ENCODE data around the gene CLEC3B.
"Not testable (repeated sequence)": the region's sequence is repeated elsewhere in the genome, so short reads cannot be mapped to it uniquely, and the experiment has no call there.

CLEC3B gene, protein sequence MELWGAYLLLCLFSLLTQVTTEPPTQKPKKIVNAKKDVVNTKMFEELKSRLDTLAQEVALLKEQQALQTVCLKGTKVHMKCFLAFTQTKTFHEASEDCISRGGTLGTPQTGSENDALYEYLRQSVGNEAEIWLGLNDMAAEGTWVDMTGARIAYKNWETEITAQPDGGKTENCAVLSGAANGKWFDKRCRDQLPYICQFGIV

GRCh38 chr3:45026038-45026437 lies at the start of gene CLEC3B:
TSS of gene CLEC3B (plus strand) at chr3:45026303. CDS start at chr3:45026363, 60 bp downstream.
- in situ Hi-C loops (cut with MboI; ENCODE audit: low sequenced_read_pairs), result loop anchor here (25.0 kb wide), 1 partner anchor 636 kb away; no protein-coding TSS in a partner anchor

GRCh38 chr3:44981220-44981619 lies 44.9 kb upstream of the CLEC3B start:
- in situ Hi-C loops (cut with MboI; ENCODE audit: low sequenced_read_pairs), result no loop called here

GRCh38 chr3:44981751-44982150 lies 44.4 kb upstream of the CLEC3B start:
- in situ Hi-C loops (cut with MboI; ENCODE audit: low sequenced_read_pairs), result no loop called here

GRCh38 chr3:44982817-44983216 lies 43.3 kb upstream of the CLEC3B start:
- in situ Hi-C loops (cut with MboI; ENCODE audit: low sequenced_read_pairs), result no loop called here

GRCh38 chr3:44983484-44983941 lies 42.6 kb upstream of the CLEC3B start:
- in situ Hi-C loops (cut with MboI; ENCODE audit: low sequenced_read_pairs), result no loop called here

DNA sequence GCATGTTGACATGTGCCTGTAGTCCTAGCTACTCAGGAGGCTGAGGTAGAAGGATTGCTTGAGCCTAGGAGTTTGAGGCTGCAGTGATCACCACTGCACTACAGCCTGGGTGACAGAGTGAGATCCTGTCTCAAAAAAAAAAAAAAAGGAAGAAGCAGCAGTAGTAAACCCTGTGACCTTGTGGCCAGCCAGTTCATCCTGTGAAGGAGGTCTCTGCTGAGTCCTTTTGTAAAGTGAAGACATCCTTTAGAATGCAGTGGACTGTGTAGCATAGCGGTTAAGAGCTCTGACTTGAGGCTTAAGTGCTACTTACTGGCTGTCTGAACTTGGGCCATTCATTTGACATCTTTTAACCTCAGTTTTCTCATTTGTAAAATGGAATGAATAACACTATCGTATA lies 41.8 kb upstream of the CLEC3B start:
- in situ Hi-C loops (cut with MboI; ENCODE audit: low sequenced_read_pairs), result no loop called here

GRCh38 chr3:44986330-44986729 lies 39.8 kb upstream of the CLEC3B start:
- in situ Hi-C loops (cut with MboI; ENCODE audit: low sequenced_read_pairs), result not testable (repeated sequence)

DNA sequence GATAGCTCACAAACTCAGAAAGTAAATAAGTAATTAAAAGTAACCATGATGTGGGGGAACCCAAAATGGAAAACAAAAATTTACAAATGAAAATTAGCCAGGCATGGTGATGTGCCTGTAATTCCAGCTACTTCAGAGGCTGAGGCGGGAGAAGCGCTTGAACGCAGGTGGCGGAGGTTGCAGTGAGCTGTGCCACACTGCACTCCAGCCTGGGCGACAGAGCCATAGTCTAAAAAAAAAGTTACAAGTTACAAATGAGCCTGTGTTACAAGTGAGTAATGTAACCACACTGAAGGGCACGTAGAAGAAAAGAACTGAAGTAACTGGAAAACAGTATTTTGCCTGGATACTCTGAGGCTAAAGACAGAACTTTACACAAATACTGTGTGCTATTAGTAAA lies 38.8 kb upstream of the CLEC3B start:
- in situ Hi-C loops (cut with MboI; ENCODE audit: low sequenced_read_pairs), result no loop called here

- in situ Hi-C loops (cut with MboI; ENCODE audit: low sequenced_read_pairs), result no loop called here
Measured at GRCh38 chr3:44988073-44988472, 38.0 kb upstream of the CLEC3B start.

GRCh38 chr3:44989141-44989540 lies 37.0 kb upstream of the CLEC3B start:
- in situ Hi-C loops (cut with MboI; ENCODE audit: low sequenced_read_pairs), result no loop called here

DNA sequence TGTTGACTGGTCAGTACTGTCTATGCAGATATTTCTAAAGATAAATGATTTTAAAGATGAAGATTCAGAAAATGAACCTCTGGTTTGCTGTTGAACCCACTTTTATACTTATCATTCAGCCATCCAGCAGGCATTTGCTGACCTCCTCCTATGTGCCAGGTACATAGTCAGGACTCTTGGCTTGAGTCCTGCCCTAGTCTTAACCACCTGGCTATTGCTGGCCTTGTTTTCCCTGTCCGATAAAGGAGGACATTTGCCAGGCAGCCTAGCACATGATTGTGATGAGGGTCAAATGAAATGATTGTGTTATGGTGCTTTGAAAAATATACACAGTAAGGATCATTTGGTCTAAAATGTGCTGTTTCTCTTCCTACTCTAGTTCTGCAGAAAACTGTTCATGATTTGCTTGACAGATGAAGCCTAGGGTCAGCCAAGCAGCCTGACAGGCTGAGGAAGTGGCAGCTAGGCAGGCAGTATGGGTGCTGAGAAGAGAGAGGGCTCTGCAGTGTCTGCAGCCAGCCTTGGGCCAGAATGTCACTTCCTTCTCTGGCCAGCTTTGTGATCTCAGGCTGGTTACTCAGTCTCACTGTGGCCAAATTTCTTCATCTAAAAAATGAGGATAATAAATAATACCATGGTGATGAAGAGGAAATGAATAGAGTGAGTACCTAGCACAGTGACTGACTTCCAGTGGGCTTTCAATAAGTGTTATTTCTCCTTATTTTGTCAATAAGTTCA lies 36.3 kb upstream of the CLEC3B start:
- in situ Hi-C loops (cut with MboI; ENCODE audit: low sequenced_read_pairs), result no loop called here

- in situ Hi-C loops (cut with MboI; ENCODE audit: low sequenced_read_pairs), result no loop called here
Measured at GRCh38 chr3:44991326-44991725, 34.8 kb upstream of the CLEC3B start.

DNA sequence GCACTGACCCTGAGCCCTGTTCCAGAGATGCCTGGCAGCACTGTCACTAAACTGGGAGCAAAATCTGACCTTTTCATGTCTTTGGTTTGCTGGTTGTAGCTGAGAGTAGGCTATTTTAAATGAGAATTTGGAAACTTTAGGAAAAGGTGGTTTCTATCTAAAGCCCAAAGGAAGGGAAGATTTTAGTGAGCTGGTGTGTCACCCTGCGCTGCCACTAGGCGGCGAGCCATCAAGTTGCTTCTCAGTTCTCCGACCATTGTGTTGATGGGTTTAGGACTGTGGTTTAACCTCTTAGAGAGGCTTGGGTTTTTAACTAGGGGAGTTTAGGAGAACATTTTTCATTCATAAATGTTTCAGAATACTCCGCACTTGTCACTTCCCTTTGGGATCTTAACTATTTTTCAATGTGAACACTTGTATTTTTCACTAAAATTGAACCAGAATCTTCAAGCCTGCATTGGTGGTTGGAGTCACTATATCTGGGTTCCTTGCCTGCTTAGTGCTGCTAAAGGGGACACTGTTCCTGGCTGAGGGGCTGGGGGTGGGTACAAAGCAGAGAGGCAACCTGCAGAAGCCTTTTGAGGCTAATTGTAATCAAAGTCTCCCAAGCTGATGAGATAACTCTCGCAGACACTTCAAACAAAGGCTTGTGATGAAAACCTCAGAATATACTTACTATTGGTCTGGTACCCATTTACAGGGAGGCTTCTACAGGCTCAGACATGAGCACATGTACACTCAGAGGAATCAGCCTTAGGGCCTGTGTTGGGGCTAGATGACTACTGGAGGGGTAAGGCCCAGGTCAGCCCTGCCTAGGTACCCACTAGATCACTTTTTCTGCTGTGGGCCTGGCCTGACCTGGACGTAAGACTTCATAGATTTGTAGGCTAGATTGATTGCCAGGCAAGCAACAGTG lies 33.3 kb upstream of the CLEC3B start:
- in situ Hi-C loops (cut with MboI; ENCODE audit: low sequenced_read_pairs), result no loop called here

DNA sequence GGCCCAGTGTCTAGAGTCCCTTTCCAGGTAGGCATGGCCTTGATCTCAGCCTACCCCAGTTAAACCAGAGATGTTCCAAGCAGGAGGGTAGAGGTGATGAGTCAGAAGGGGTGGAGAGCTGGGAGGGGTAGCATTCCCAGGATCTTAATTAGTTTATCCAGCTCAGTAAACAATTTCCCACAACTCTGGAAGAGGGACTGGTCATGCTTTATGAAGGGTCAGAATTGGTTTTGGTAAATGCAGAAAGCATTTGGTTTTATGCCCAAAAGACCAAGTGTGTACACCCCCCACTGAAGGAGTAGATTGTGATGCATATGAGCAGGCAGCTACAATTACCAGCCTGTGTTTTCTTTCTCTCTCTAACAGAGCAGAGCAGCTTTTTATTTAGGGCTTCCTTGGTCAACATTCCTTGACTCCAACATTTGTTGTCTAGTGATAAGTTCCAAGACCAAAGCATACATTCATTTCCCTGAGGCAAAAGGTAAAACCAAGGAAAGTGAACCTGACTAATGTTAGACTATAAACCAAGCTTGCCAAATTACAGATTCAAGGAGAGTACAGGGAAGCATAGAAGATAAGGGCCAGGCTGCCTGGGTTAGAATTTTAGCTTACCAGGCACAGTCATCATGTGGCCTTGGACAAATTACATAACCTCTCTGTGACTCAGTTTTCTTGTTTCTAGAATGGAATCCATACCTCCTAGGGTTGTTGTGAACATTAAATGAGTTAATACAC lies 32.5 kb upstream of the CLEC3B start:
- in situ Hi-C loops (cut with MboI; ENCODE audit: low sequenced_read_pairs), result no loop called here

- in situ Hi-C loops (cut with MboI; ENCODE audit: low sequenced_read_pairs), result no loop called here
Measured at GRCh38 chr3:44995142-44995770, 30.8 kb upstream of the CLEC3B start.

DNA sequence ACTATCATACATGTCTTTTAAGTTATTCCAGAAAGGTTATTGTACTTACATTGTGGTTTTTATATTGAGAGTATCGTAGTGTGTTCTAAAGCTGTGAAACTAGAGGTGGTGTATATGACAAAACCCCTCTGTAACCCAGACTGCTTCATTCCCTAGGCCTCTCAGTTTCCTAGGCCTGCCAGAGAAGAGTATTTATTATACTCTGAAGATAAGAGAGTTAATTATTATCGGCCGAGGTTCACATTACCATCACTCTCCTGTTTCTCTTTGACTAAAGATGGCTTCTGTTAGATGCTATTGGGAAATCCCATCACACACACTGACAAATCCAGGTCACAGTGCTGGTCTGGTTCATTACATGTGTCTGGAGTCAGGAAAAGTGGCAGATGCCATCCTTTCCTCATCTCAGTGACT lies 29.5 kb upstream of the CLEC3B start:
- in situ Hi-C loops (cut with MboI; ENCODE audit: low sequenced_read_pairs), result no loop called here

DNA sequence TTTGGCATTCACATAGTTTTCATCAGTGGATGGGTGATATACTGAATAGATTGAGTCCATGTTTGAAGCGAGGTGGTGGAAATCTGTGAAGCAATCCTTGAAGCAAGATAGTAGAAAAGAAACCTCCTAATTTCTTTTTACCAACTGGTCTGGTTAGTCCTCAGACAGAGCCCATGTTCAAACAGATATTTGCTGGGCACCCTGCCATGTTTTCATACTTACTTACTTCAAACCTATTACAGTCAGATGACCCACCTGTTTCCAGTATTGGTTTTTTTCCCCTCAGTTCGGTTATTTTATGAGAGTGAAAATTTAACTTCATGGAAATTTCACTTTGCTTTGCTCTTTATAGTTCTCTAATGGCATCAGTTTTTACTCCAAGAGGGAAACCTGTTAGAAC lies 26.3 kb upstream of the CLEC3B start:
- in situ Hi-C loops (cut with MboI; ENCODE audit: low sequenced_read_pairs), result no loop called here

DNA sequence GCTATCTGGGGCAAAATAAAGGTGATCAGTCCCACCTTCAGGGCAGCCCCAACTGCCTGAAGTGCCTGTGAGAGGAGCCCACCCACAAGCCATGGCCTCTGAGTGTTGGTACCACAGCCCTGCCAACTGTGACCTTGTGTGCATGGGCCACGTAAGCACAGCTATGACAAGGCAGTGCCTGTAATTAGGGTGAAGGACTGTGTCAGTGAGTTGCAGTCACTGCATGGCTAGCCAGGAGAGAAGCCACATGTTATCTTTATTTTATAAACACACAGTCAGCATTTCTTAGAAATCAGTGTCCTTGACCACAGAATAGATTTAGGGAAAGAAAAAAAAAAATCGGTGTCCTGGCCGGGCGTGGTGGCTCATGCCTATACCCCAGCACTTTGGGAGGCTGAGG lies 25.3 kb upstream of the CLEC3B start:
- in situ Hi-C loops (cut with MboI; ENCODE audit: low sequenced_read_pairs), result no loop called here

DNA sequence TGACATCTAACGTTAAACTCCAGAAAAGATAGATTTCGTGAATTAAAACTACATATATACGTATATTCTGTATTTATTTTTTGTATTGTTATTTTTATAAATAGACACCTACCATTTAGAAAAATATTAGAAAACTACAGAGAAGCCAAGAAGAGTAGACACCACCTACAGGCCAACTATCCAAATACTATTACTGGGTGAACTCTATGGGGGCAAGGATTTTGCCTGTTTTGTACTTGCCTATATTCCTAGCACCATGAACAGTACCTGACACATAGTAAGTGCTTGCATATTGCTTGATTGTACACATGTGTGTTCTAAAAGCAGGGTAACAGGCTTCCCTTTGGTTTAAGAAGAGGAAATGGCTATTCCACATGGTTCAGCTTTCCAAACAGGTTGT lies 24.4 kb upstream of the CLEC3B start:
- in situ Hi-C loops (cut with MboI; ENCODE audit: low sequenced_read_pairs), result no loop called here

DNA sequence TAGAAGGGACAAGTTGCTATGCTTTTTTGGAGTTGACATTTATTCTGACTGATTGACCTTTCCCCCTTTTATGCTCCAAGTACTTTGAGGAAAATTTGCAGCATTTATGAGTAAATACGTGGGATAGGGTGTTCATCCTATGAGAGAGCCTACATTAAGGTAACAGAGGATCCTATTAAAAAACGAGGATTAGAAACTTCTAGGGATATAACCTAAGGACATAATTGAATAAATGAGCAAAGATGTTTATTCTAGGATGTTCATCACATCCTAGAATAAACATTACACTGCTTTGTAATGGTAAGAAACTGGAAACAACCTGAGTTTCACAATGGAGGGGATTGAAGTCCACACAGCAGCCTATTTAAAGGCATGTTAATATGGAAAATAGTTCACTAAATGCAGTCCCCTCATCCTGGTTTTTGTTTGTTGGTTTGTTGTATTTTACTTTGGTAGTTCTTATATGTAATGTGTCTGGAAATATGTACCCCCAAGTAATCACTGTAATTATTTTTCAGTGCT lies 23.9 kb upstream of the CLEC3B start:
- in situ Hi-C loops (cut with MboI; ENCODE audit: low sequenced_read_pairs), result no loop called here
